GM18508 (cell line): ENCODE results near the gene C4orf46.
A peak's percentile ranks its signal among the peaks of the same experiment; 100 is the strongest.
"Not testable (repeated sequence)": the region's sequence is repeated elsewhere in the genome, so short reads cannot be mapped to it uniquely, and the experiment has no call there.

ENCODE experiments used
- ATAC-seq: cut with Tn5 transposase; IDR thresholded peaks from one replicate; pipeline ENCODE4 v1.9.1; 2021; ENCODE audit warnings: moderate number of reproducible peaks; ENCODE audit not compliant: insufficient read depth, unreplicated experiment

C4orf46 gene

GRCh38 chr4:158671665-158671914, at the start of gene C4orf46:
C4orf46 (minus strand) TSS chr4:158671887; CDS start chr4:158671801, 86 bp downstream.
- ATAC-seq: no peak

DNA sequence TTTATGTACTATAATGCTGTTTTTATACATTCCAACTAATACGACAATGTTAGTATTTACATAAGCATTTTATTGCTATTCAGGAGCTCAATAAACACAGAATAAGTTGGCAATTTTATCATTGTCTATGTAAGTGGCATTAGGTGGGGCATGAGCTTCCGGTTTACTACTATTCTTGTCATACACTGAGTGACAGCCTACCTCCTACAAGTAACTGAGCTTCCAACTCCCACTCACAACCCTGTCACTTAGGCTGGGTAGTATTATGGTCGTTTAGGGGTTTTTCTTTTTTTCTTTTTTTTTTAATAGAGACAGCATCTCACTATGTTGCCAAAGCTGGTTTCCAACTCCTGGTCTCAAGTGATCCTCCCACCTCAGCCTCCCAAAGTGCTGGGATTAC, 44.1 kb upstream of the C4orf46 start:
- ATAC-seq: no peak

- no peak for ATAC-seq
Observed at GRCh38 chr4:158714937-158715336, 43.2 kb upstream of the C4orf46 start.

DNA sequence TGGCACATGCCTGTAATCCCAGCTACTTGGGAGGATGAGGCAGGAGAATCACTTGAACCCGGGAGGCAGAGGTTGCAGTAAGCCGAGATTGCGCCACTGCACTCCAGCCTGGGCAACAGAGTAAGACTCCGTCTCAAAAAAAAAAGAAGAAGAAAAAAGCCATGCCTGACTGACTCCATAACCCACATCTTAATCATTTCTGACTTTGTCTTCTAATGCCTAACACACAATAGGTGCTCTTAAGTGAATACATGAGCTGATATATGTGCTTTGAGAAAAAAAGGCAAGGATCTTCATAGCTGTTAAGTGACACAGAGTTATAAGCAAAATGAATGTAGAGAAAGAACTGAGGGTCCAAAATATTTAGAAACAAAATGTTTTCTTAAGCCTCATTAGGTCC, 40.9 kb upstream of the C4orf46 start:
- not testable (repeated sequence) for ATAC-seq

- no peak for ATAC-seq
Observed at GRCh38 chr4:158710814-158711213, 39.1 kb upstream of the C4orf46 start.

DNA sequence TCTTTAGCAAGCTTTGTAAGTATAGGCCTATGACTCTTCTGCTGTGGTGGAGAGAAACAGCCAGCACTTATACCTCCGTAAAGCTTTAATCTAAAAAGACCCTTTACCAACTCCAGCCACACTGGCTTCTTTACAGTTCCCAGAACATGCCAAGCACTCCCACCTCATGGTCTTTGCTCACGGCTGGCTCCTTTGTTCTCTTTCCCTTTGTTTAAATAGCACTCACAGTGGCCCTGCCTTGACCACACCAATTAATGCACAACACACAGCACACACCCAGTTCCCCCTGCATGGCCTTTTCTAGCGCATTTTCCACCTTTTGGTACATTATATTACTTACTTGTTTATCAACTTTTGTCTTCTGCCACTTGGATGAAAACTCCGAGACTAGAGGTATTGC, 32.6 kb upstream of the C4orf46 start:
- no peak for ATAC-seq

DNA sequence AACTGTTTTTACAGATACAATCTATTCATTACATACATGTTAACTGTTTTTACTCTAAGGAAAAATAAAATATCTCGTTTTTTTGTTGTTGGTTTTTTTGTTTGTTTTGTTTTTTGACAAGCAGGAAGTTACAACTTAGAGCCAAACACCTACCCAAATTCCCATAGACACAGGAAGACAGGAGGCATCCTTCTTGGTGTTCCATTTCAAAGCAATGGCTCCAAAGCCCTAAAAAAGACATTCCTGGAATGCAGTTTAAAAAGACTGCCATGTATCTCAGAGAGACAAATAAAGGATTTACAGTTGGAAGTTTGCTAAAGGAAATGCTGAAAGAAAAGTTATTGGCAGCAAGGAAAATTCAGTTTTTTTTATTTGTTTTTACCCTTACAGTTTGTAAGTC, 17.1 kb upstream of the C4orf46 start:
- ATAC-seq: no peak

- ATAC-seq: no peak
Observed at GRCh38 chr4:158682066-158682465, 10.4 kb upstream of the C4orf46 start.

DNA sequence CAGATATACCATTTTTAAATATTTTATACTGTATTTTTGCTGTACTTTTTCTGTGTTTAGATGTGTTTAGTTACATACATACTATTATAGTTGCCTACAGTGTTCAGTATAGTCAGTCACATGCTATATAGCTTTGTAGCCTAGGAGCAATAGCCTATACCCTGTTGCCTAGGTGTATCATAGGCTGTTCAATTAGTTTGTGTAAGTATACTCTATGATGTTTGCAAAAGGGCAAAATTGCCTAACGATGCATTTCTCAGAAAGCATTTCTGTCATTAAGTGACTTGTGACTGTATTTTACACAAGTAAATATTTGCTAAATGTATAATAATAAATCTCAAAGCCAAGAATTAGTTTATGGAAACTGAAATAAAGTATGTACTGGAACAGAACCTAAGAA, 9.9 kb upstream of the C4orf46 start:
- ATAC-seq: no peak

- ATAC-seq: no peak
Observed at GRCh38 chr4:158678767-158679166, 7.1 kb upstream of the C4orf46 start.

GRCh38 chr4:158676076-158676475, 4.4 kb upstream of the C4orf46 start:
- ATAC-seq: no peak

- ATAC-seq: no peak
Observed at GRCh38 chr4:158673633-158674032, 1.9 kb upstream of the C4orf46 start.

- peak; percentile 84 for ATAC-seq
Observed at GRCh38 chr4:158671915-158672806, 474 bp upstream of the C4orf46 start, which contains the start of gene ETFDH. ETFDH (plus strand) TSS chr4:158672296; CDS start chr4:158672457, 161 bp downstream.

DNA sequence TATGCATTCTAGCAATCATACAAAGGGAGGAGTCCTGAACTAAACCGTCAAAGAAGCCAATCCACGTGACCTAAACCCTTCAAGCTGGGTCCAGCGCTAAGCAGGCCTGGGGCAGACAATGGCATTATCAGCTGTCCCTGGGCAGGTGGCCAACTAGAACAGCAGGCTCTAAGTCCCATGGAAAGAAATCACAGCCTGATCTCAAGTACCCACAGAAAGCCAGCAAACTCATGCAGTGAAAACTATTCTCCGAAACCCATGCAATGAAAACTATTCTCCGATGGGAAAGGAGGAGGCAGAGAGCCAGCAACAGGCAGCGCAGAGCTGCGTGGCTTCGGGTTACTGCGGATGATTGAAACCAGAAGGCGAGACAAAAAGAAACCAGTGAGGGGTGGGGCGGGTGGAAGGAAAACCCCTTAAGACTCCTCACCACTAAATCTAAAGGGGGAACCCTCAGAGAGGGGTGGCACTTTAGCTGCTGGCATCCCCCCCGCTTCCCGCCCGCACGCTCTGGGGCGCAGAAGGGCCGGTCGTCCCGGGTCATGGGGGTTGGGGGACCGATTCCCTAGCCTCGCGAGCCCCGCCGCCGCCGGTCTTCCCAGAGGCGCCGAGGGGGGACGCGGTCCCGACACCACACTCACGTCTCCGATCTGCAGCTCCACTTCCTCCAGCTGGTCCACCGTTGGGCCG, 567 bp downstream of the C4orf46 start:
- ATAC-seq: peak; percentile 19

DNA sequence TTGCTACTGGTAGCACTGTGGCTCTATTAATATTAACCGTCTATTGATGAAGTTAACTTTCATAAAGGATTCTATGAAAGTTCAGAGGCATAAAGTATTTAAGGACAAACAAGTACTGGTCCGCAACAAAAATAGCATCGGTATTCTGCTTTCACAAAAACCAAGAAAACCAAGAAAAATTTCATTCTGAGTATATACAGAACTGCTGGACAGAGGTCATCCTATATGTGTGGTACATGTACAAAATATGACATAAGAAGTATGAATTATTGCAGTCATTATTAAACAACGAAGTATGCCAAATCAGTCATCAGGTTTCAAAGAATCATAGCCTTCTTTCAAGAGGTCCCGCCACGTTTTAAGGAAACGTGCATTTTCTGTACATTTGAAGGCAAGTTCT, 2.4 kb downstream of the C4orf46 start:
- ATAC-seq: no peak

- no peak for ATAC-seq
Observed at GRCh38 chr4:158667651-158668198, 4.0 kb downstream of the C4orf46 start.

DNA sequence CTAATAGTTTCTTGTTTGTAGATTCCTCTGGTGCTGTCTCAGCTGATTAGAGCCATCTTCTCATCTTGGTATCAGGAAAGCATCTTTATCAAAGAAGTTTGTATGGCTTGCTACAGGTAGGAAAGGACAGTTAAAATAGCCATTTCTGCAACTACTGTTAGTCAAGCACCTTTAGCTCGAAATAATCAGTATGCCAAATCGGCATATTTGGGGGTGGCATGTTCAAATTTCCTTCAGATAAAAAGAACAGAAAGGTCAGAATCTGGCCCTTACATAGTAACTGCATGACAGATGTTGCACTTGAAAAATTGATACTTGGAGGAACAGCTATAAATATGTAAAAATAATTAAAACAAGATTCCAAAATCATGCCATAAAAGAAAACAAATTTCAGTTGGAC, 4.8 kb downstream of the C4orf46 start:
- ATAC-seq: no peak

- no peak for ATAC-seq
Observed at GRCh38 chr4:158664806-158665205, 6.9 kb downstream of the C4orf46 start.

- ATAC-seq: not testable (repeated sequence)
Observed at GRCh38 chr4:158663707-158664625, 7.7 kb downstream of the C4orf46 start.

DNA sequence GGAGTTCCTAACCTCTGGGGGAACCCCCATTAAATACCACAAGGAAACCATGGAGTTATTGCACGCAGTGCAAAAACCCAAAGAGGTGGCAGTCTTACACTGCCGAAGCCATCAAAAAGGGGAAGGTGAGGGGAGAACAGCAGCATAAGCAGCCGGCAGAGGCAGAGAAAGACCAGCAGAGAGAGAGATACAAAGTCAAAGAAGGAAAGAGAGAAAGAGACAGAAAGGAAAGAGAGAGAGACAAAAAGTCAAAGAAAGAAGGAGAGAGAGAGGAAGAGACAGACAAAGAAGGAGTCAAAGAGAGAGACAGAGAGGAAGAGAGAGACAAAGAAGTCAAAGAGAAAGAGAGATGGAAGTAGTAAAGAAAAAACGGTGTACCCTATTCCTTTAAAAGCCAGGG, 8.4 kb downstream of the C4orf46 start:
- not testable (repeated sequence) for ATAC-seq
